Transverse colon (tissue), 4 donors: ENCODE data around the gene P3H2. TPM values are rescaled to one million over a fixed set of nuclear protein-coding genes. Genes with fewer than 3 reads are reported as not detected.
A peak's percentile ranks its signal among the peaks of the same experiment; 100 is the strongest.
"Not testable (repeated sequence)": the region's sequence is repeated elsewhere in the genome, so short reads cannot be mapped to it uniquely, and the experiment has no call there.

Experiments
- DNase-seq: peaks from one replicate; pipeline ENCODE4 v3.0.0-alpha.2; 2019
- H3K27ac ChIP-seq, 4 donors: fragments of 200-600 bp; sonication (generic); 2 replicates each; pipeline ENCODE4 v1.5.1; 2016 to 2018; ENCODE audit warnings: inconsistent platforms in 4 of 4
- H3K27me3 ChIP-seq: fragments of 200-600 bp; sonication (generic); 2 replicates; pipeline ENCODE4 v1.5.1; 2017; ENCODE audit warnings: inconsistent platforms
- H3K36me3 ChIP-seq, 4 donors: fragments of 200-600 bp; sonication (generic); 2 replicates each; pipeline ENCODE4 v1.5.1; 2017 to 2019; ENCODE audit warnings: inconsistent platforms in 4 of 4
- H3K4me1 ChIP-seq, 4 donors: fragments of 200-600 bp; sonication (generic); 2 replicates each; pipeline ENCODE4 v1.5.1; 2017 to 2020; ENCODE audit warnings: inconsistent platforms in 4 of 4
- H3K4me3 ChIP-seq, 4 donors: fragments of 200-600 bp; sonication (generic); 1 replicate in 1 of 4; 2 replicates in 3 of 4; pipeline versions ENCODE4 v1.5.1 to v1.6.1; 2017 to 2019; ENCODE audit warnings: inconsistent platforms in 4 of 4
- H3K9me3 ChIP-seq, 2 donors: fragments of 200-600 bp; sonication (generic); 2 replicates each; pipeline ENCODE4 v1.5.1; 2017 to 2019; ENCODE audit warnings: inconsistent platforms in 2 of 2
- EP300 ChIP-seq: sonication (generic); formaldehyde crosslinking; IDR thresholded peaks from one replicate; pipeline ENCODE4 v1.6.1; 2017; ENCODE audit warnings: antibody characterized with exemption, low read depth
- POLR2A ChIP-seq: fragments of 450-650 bp; IDR thresholded peaks from one replicate; pipeline ENCODE4 v1.6.1; 2016; ENCODE audit warnings: antibody characterized with exemption, mild to moderate bottlenecking, moderate library complexity
- POLR2AphosphoS5 ChIP-seq, 3 donors: sonication (generic); formaldehyde crosslinking; IDR thresholded peaks; one replicate each; pipeline ENCODE4 v1.6.1; 2016; ENCODE audit warnings: antibody characterized with exemption in 3 of 3
- WGBS, 2 donors: methylation state at CpG; one replicate each; pipeline ENCODE4 v1.1.5; 2018; ENCODE audit warnings: low coverage in 1 of 2; 5-methylcytosine and 5-hydroxymethylcytosine counted together
- in situ Hi-C, 4 donors: fragments of 200-750 bp; cut with MboI; loops; one replicate each; pipeline versions ENCODE4 v1.15.0 to v1.15.1; 2017; ENCODE audit warnings: low sequenced_read_pairs in 3 of 4, low pct_ligation_motif_present in 1 of 4, low pct_unique_long_range_greater_than_20kb in 1 of 4
- intact Hi-C: fragments of 100-400 bp; cut with DNase I; formaldehyde crosslinking; loops from one replicate; pipeline ENCODE4 v1.15.1; 2023; ENCODE audit warnings: low total_unique reads
- total RNA-seq, 4 donors: library from RNA; depleted of rRNA; stranded (reverse); fragments of >200 nt; gene quantifications; one replicate each; pipeline ENCODE4 v1.1.0, GENCODE V29; 2016
- TF ChIP-seq, protein P1 (sequence below), 5 experiments: fragments of 200-600 bp in 3 of 5; fragments of 450-650 bp in 2 of 5; sonication (generic) in 3 of 5; IDR thresholded peaks; 1 replicate in 2 of 5; 2 replicates in 3 of 5; pipeline ENCODE4 v1.5.1; 2016 to 2017; ENCODE audit warnings: antibody characterized with exemption in 5 of 5, inconsistent platforms in 3 of 5, mild to moderate bottlenecking in 2 of 5, moderate library complexity in 1 of 5

P3H2 gene
- total RNA-seq, 4 donors from 2014 or later, result 26.6 to 153 (median 54.3) TPM

DNA sequence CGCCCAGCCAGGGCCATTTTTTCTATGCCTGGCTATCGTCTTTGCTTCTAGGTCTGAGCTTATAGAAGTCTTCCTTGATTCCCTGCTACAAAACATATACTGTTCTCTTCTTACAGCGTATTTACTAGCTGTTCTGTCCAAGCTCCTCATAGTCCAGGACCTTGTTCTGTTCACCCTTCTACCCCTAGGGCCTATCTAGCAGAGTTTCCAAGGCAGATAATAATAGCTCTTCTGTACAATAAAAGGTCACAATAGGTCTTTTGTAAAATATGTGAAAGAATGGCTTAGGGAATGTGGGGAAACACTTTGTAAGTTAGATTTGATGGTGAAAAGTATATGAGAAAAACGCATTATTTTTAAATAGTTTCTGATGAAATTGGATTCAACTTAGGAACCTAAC, 158.2 kb downstream of the P3H2 start:
- Histone ChIP-seq H3K4me3 (no peak overlapping the region), H3K9me3 (no peaks in the 10 kb centered on the region), H3K4me1 (peaks cover 0 to 6% (median 0%) of the 10 kb centered on the region in 4 donors), H3K27me3 (no peaks in the 10 kb centered on the region), H3K36me3 (no peaks in the 10 kb centered on the region), H3K27ac (no peak overlapping the region)
- in situ Hi-C loops (loop anchor here (10.0 to 25.0 kb wide), 5 partner anchors 232 to 475 kb away; partner anchors contain the start of genes CLDN1 (in 3 of the 4) and TMEM207 (in 1 of the 4)), intact Hi-C loops (loop anchor here (5.0 kb wide), 3 partner anchors 160 to 360 kb away; partner anchors contain the start of genes CLDN1 and P3H2)
- no peak for TF ChIP-seq EP300
- TF ChIP-seq POLR2AphosphoS5 (IDR thresholded peaks at IDR 0.05), result no peak
- TF ChIP-seq, protein P1, sequence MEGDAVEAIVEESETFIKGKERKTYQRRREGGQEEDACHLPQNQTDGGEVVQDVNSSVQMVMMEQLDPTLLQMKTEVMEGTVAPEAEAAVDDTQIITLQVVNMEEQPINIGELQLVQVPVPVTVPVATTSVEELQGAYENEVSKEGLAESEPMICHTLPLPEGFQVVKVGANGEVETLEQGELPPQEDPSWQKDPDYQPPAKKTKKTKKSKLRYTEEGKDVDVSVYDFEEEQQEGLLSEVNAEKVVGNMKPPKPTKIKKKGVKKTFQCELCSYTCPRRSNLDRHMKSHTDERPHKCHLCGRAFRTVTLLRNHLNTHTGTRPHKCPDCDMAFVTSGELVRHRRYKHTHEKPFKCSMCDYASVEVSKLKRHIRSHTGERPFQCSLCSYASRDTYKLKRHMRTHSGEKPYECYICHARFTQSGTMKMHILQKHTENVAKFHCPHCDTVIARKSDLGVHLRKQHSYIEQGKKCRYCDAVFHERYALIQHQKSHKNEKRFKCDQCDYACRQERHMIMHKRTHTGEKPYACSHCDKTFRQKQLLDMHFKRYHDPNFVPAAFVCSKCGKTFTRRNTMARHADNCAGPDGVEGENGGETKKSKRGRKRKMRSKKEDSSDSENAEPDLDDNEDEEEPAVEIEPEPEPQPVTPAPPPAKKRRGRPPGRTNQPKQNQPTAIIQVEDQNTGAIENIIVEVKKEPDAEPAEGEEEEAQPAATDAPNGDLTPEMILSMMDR (IDR thresholded peaks at IDR 0.05), result no peak
- TF ChIP-seq POLR2A, result no peak
- WGBS, 2 donors, result 85 to 88% methylated on average over 3 to 4 of the region's 4 CpGs
- DNase-seq, result no peak

DNA sequence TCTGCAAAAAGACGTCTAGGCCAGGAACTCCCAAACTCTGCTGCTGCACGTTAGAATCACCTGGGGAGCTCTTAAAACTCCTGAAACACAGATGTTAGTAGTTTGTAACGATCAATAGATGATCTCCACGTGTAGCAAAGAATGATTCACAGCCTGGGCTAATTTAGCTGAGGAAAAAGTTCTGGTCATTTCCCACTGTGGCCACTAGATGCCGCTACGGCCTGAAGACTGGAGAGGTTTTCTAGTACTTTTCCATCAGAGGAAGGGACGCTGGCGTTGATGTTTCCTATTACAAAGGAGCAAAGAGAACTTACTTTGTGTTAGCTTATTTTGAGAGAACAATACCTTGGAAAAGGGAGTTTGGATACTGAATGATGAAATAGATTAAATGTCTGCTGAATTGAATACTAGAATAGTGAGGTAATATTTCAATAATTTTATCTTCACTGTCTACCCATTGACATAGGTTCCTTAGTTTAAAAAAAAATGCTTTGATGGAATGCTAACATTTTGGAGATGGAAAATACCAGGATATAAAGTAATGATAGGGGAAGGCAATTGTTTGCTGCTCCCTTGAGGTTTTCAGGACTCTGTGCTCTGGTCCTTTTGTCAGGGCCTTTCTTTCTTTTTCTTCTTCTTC, 159.1 kb downstream of the P3H2 start:
- Histone ChIP-seq H3K27ac (no peak overlapping the region), H3K4me3 (no peak overlapping the region), H3K36me3 (no peaks in the 10 kb centered on the region), H3K4me1 (peaks cover 0 to 6% (median 0%) of the 10 kb centered on the region in 4 donors), H3K27me3 (no peaks in the 10 kb centered on the region), H3K9me3 (no peaks in the 10 kb centered on the region)
- in situ Hi-C loops (loop anchor here (10.0 to 25.0 kb wide), 5 partner anchors 233 to 476 kb away; partner anchors contain the start of genes CLDN1 (in 3 of the 4) and TMEM207 (in 1 of the 4)), intact Hi-C loops (loop anchor here (5.0 kb wide), 3 partner anchors 161 to 361 kb away; partner anchors contain the start of genes CLDN1 and P3H2)
- TF ChIP-seq POLR2A, result no peak
- TF ChIP-seq, protein P1 (IDR thresholded peaks at IDR 0.05), result peak; percentile 88 to 92 (median 90)
- DNase-seq, result peak; percentile 82
- 0 to 2% methylated on average over 6 to 8 of the region's 8 CpGs for WGBS, 2 donors

- intact Hi-C loops, result loop anchor here (5.0 kb wide), 3 partner anchors 161 to 361 kb away; partner anchors contain the start of genes CLDN1 and P3H2
Measured at GRCh38 chr3:189961086-189961485, 159.6 kb downstream of the P3H2 start.

DNA sequence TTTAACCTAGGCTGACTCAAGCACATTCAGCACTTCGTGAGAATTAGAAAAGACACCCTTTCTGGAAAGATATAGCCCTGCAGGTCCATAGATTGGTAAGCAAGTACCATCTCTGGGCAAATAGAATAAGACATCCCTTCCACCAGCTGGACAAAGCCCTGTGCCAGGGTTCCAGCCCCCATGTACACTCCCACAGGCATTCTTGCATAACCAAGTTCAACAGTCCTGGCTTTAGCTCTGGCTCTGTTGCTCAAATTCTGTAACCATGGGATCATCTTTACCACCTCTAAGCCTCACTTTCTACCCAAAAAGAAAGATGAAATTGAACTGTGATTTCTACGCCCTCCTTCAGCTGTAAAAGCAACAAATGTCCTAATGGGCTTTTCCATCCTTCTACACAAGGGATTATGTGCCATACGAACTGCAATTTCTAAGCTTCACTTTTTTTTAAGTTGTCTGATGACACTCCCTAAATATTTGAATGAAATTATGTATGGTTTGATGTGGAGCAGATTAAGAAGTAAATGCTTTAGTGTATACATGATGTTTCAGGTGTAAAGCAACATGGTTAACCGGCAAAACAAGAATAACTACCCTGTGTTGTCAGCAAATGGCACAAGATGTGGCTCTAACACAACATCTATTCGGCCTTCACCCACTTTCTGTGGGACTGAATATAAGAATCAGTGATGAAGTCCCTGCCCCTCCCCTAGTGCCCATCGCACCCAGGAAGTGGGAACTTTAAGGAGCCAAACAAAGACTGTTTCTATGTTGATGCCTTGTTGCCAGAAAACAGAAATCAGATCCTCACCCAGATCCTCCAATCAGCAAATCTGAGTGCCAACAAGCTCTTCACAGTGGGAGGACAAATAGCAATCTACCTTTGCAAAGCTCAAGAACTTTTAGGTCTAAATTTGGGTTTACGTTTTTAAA, 165.7 kb downstream of the P3H2 start:
- H3K4me3 ChIP-seq, result no peak overlapping the region
- intact Hi-C loops (no loop called here), in situ Hi-C loops (loop anchor here in 1 of 4 donors (25.0 kb wide), 1 partner anchor 482 kb away; the partner anchor contains the start of gene TMEM207)
- TF ChIP-seq POLR2AphosphoS5 (IDR thresholded peaks at IDR 0.05) (no peak), POLR2A (no peak), EP300 (no peak)
- TF ChIP-seq, protein P1 (IDR thresholded peaks at IDR 0.05), result no peak
- 82 to 84% methylated on average over 4 to 7 of the region's 7 CpGs for WGBS, 2 donors
- no peak for DNase-seq
- no peaks in the 10 kb centered on the region for H3K36me3 ChIP-seq
- no peak overlapping the region for H3K27ac ChIP-seq
- no peaks in the 10 kb centered on the region for H3K27me3 ChIP-seq
- no peaks in the 10 kb centered on the region for H3K9me3 ChIP-seq
- no peaks in the 10 kb centered on the region for H3K4me1 ChIP-seq

More at GRCh38 chr3:189961086-189961485, 159.6 kb downstream of the P3H2 start:
- WGBS, 2 donors, result 54 to 59% methylated on average over 9 to 10 of the region's 10 CpGs
- H3K36me3 ChIP-seq, H3K27me3 ChIP-seq, H3K4me3 ChIP-seq, H3K27ac ChIP-seq, DNase-seq, H3K4me1 ChIP-seq, H3K9me3 ChIP-seq: not testable (repeated sequence)
- in situ Hi-C loops, result loop anchor here (10.0 to 25.0 kb wide), 5 partner anchors 234 to 476 kb away; partner anchors contain the start of genes CLDN1 (in 3 of the 4) and TMEM207 (in 1 of the 4)
